NCI-H1048 (cell line): ENCODE measurements around the gene FRMPD4.

Experiments used
- DNase-seq: peaks from one replicate; lab custom pipeline; 2025; lab: John Stamatoyannopoulos, UW

The FRMPD4 gene

DNA sequence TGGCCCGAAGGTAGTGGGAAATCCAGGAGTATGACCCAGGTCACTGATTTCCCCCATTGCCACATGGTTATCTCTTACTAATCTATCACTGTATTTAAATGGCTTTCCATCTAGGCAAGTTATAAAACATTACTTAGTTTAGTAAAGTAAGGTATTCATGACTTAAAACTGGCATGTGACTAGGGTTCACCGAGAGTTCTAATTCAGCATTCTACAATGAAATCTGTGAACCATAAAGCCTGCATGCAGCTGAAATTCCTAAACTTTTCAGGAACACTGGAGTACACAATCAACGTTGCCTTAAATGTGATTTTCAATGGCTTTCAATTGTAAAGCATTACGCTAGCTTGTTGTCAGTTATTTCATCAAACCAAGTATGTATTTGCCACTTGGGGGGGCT lies 630.2 kb downstream of the FRMPD4 start:
- DNase-seq = no peak

DNA sequence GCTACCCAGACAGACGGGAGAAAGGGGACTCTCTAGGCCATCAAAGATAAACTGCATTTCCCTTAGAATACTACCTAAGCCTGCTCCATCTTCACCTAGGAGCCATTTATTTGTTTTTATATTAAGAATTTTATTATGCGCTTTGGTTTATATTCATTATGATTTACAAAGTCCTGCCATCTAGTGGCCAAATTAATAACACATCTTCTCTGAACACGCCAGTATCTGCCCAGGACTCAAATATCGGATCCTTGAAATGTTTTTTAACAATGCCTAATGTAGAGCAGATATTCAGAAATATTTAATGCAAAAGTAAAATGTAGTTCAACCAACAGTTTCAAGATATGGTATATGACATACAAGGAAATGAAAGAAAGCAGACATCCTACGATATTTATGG lies 632.2 kb downstream of the FRMPD4 start:
- DNase-seq = peak; percentile 6

DNA sequence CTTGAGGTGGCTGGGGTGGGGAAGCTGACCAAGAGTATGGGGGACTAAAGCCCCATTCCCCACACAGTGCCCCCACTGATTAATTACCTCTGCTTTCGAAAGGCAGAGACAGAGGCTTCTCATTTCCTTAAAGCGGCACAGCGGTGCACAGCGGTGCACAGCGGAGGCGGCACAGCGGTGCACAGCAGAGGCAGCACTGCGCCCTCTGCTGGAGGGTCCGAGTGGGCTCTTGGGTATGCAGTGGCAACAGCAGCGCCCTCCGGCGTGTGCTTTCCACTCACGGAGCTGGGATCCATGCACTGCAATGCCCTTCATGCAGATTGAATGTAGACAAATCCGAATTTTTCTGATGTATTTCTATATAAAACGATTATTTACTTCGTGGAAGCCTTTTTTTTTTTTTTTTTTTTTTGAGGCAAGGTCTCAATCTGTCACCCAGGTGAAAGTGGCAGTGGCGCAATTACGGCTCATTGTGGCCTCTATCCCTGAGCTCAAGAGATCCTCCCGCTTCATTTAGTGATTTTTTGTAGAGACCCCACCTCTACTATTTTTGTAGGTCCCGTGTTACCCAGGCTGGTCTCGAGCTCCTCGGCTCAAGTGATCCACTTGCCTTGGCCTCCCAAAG lies 633.3 kb downstream of the FRMPD4 start:
- peak; percentile 1 for DNase-seq
